Type B pancreatic cell (in vitro differentiated cells): ENCODE results near the gene ENTPD8. TPM values are rescaled to one million over a fixed set of nuclear protein-coding genes. Genes with fewer than 3 reads are reported as not detected.

Source experiments
- DNase-seq: peaks from one replicate; pipeline ENCODE4 v3.0.0; 2021; ENCODE audit warnings: mixed read lengths; ENCODE audit not compliant: unreplicated experiment; ENCODE audit errors: extremely low spot score
- H3K27ac Mint-ChIP-seq: 2 replicates; pipeline ENCODE4 v1.8.0; 2021; ENCODE audit warnings: mild to moderate bottlenecking, mixed read lengths
- H3K27me3 Mint-ChIP-seq: 2 replicates; pipeline ENCODE4 v1.8.0; 2021; ENCODE audit warnings: mixed read lengths
- H3K36me3 Mint-ChIP-seq: 2 replicates; pipeline ENCODE4 v1.8.0; 2021; ENCODE audit warnings: mixed read lengths
- H3K4me1 Mint-ChIP-seq: one replicate; pipeline ENCODE4 v1.8.0; 2021; ENCODE audit warnings: mixed read lengths; ENCODE audit not compliant: unreplicated experiment
- H3K4me3 Mint-ChIP-seq: 2 replicates; pipeline ENCODE4 v1.8.0; 2021; ENCODE audit warnings: mild to moderate bottlenecking, mixed read lengths
- H3K9me3 Mint-ChIP-seq: 2 replicates; pipeline ENCODE4 v1.8.0; 2021; ENCODE audit warnings: mixed read lengths
- CTCF ChIP-seq: fragments of 200-600 bp; sonication (generic); conservative IDR thresholded peaks from 2 replicates; pipeline ENCODE4 v1.5.0; 2021; ENCODE audit warnings: antibody characterized with exemption, mild to moderate bottlenecking
- total RNA-seq: library from RNA; stranded (reverse); gene quantifications from 2 replicates; pipeline ENCODE4 v1.2.1, GENCODE V29; 2021; ENCODE audit warnings: low replicate concordance

ENTPD8 gene
- total RNA-seq, 1 donor from 2014 or later, result 2.1 TPM

- Mint-ChIP-seq H3K27ac (no peak overlapping the region), H3K9me3 (no peaks in the 10 kb centered on the region), H3K4me1 (peaks cover 14% of the 10 kb centered on the region), H3K36me3 (no peaks in the 10 kb centered on the region), H3K27me3 (peaks cover 6% of the 10 kb centered on the region), H3K4me3 (no peak overlapping the region)
- TF ChIP-seq CTCF, result no peak
- DNase-seq, result no peak
Measured at GRCh38 chr9:137445930-137446431, 4.8 kb upstream of the ENTPD8 start.

GRCh38 chr9:137445275-137445807 lies 4.2 kb upstream of the ENTPD8 start:
- H3K27ac Mint-ChIP-seq, result peak overlapping the region; percentile 80
- peak overlapping the region; percentile 69 for H3K4me3 Mint-ChIP-seq
- no peaks in the 10 kb centered on the region for H3K9me3 Mint-ChIP-seq
- H3K27me3 Mint-ChIP-seq, result peaks cover 6% of the 10 kb centered on the region
- TF ChIP-seq CTCF, result peak; percentile 87
- peaks cover 14% of the 10 kb centered on the region for H3K4me1 Mint-ChIP-seq
- no peak for DNase-seq
- H3K36me3 Mint-ChIP-seq, result no peaks in the 10 kb centered on the region

GRCh38 chr9:137444106-137444790 lies 3.1 kb upstream of the ENTPD8 start:
- H3K36me3 Mint-ChIP-seq, result no peaks in the 10 kb centered on the region
- peaks cover 6% of the 10 kb centered on the region for H3K27me3 Mint-ChIP-seq
- H3K4me1 Mint-ChIP-seq, result peaks cover 14% of the 10 kb centered on the region
- no peak for DNase-seq
- H3K4me3 Mint-ChIP-seq, result no peak overlapping the region
- H3K9me3 Mint-ChIP-seq, result no peaks in the 10 kb centered on the region
- TF ChIP-seq CTCF, result no peak
- no peak overlapping the region for H3K27ac Mint-ChIP-seq

- Mint-ChIP-seq H3K27me3 (peaks cover 6% of the 10 kb centered on the region), H3K9me3 (no peaks in the 10 kb centered on the region), H3K4me1 (peaks cover 9% of the 10 kb centered on the region), H3K27ac (peak overlapping the region; percentile 52), H3K4me3 (peak overlapping the region; percentile 80), H3K36me3 (no peaks in the 10 kb centered on the region)
- TF ChIP-seq CTCF, result no peak
- no peak for DNase-seq
Measured at GRCh38 chr9:137441935-137442321, 771 bp upstream of the ENTPD8 start.

- Mint-ChIP-seq H3K4me1 (peaks cover 4% of the 10 kb centered on the region), H3K27me3 (peaks cover 6% of the 10 kb centered on the region), H3K36me3 (no peaks in the 10 kb centered on the region), H3K27ac (no peak overlapping the region), H3K9me3 (no peaks in the 10 kb centered on the region), H3K4me3 (peak overlapping the region; percentile 57)
- no peak for DNase-seq
- TF ChIP-seq CTCF, result no peak
Measured at GRCh38 chr9:137439158-137439714, 1.9 kb downstream of the ENTPD8 start.
